HFF-Myc (cell line): Measurements from ENCODE around the gene PLCE1.
A peak's percentile ranks its signal among the peaks of the same experiment; 100 is the strongest.

Experiments used
- DNase-seq: peaks from one replicate; pipeline ENCODE4 v3.0.0-alpha.2; 2011; ENCODE audit warnings: low read depth; ENCODE audit errors: extremely low read depth
- H3K4me3 ChIP-seq: replicated peaks from 2 replicates; pipeline ENCODE4 v1.5.1; 2011; ENCODE audit warnings: low read depth, mild to moderate bottlenecking, control low read depth, low read length
- TF ChIP-seq, protein P1 (sequence below): IDR thresholded peaks from 2 replicates; pipeline ENCODE4 v1.5.1; 2012; ENCODE audit warnings: mild to moderate bottlenecking, low read depth, low read length, control low read depth; ENCODE audit errors: missing control alignments

PLCE1 gene

GRCh38 chr10:94042001-94042833 lies 48.5 kb downstream of the PLCE1 start:
- TF ChIP-seq, protein P1, sequence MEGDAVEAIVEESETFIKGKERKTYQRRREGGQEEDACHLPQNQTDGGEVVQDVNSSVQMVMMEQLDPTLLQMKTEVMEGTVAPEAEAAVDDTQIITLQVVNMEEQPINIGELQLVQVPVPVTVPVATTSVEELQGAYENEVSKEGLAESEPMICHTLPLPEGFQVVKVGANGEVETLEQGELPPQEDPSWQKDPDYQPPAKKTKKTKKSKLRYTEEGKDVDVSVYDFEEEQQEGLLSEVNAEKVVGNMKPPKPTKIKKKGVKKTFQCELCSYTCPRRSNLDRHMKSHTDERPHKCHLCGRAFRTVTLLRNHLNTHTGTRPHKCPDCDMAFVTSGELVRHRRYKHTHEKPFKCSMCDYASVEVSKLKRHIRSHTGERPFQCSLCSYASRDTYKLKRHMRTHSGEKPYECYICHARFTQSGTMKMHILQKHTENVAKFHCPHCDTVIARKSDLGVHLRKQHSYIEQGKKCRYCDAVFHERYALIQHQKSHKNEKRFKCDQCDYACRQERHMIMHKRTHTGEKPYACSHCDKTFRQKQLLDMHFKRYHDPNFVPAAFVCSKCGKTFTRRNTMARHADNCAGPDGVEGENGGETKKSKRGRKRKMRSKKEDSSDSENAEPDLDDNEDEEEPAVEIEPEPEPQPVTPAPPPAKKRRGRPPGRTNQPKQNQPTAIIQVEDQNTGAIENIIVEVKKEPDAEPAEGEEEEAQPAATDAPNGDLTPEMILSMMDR = no peak
- DNase-seq = peak; percentile 25
- H3K4me3 ChIP-seq = no peak overlapping the region

DNA sequence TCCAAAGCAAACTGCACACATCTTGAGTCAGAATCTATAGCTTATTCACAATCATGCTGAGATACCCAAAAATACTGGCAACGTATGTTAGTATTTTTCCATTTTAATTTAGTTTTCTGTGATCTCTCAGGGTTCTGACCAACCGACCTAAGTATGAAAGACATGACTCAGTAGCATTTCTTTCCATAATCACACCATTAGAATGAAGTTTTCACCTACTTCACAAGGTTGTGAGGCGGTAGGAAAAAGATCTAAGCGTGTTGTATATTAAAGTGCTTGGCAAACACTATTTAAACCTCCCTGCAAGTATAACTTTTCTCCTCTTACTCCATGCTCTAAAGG lies 49.1 kb downstream of the PLCE1 start:
- TF ChIP-seq, protein P1 = no peak
- no peak overlapping the region for H3K4me3 ChIP-seq
- DNase-seq = no peak
